DND-41 (cell line): ENCODE results near the gene ATP10A.

Experiments used
- CTCF ChIP-seq: IDR thresholded peaks from 2 replicates; pipeline ENCODE4 v1.5.1; 2012; ENCODE audit warnings: borderline replicate concordance, low read length, moderate library complexity, mild to moderate bottlenecking; ENCODE audit not compliant: poor library complexity, severe bottlenecking; ENCODE audit errors: extremely low read depth
- EZH2 ChIP-seq: IDR thresholded peaks from 3 replicates; pipeline ENCODE4 v1.6.1; 2012; ENCODE audit warnings: borderline replicate concordance, low read depth, mild to moderate bottlenecking, moderate library complexity, low read length, inconsistent platforms; ENCODE audit not compliant: severe bottlenecking

GRCh38 chr15:25742041-25742730, 120.9 kb downstream of the ATP10A start:
- TF ChIP-seq CTCF, result no peak
- no peak for TF ChIP-seq EZH2
